ENCODE data around the gene KIF4B.

The KIF4B gene

GRCh38 chr5:155008669-155009068 is 4.9 kb upstream of the KIF4B start:
- no peak overlapping the region for H2AFZ ChIP-seq (ENCODE audit: low read length)
- H3K4me3 ChIP-seq (ENCODE audit: low read depth, low read length, poor library complexity, severe bottlenecking): no peak overlapping the region

GRCh38 chr5:155010881-155011280 is 2.7 kb upstream of the KIF4B start:
- Histone ChIP-seq H3F3A (ENCODE audit: insufficient read depth, low read length) (no peaks in the 10 kb centered on the region), H3K9ac (ENCODE audit: low read length) (no peak overlapping the region), H3K9me2 (ENCODE audit: low read depth, low read length) (no peaks in the 10 kb centered on the region)

More at GRCh38 chr5:155008669-155009068, 4.9 kb upstream of the KIF4B start:
- Histone ChIP-seq H3K4me2 (ENCODE audit: low read length) (no peak overlapping the region), H3K9ac (ENCODE audit: low read length) (no peak overlapping the region), H3K27me3 (ENCODE audit: insufficient read depth, low read length) (no peaks in the 10 kb centered on the region), H3K79me2 (ENCODE audit: insufficient read depth, low read length) (no peaks in the 10 kb centered on the region), H3K4me1 (ENCODE audit: insufficient read depth, low read length, severe bottlenecking) (no peaks in the 10 kb centered on the region), H3K36me3 (ENCODE audit: insufficient read depth, low read length) (no peaks in the 10 kb centered on the region), H4K20me1 (ENCODE audit: insufficient read depth, low read length) (no peaks in the 10 kb centered on the region), H3K9me2 (ENCODE audit: low read depth, low read length) (no peaks in the 10 kb centered on the region), H3F3A (ENCODE audit: insufficient read depth, low read length) (no peaks in the 10 kb centered on the region), H3K9me3 (ENCODE audit: low read length) (no peaks in the 10 kb centered on the region), H3K27ac (ENCODE audit: low read depth, low read length, poor library complexity, severe bottlenecking) (no peak overlapping the region)
- no peak for TF ChIP-seq CTCF (IDR thresholded peaks at IDR 0.05; ENCODE audit: low read length)
- no peak for TF ChIP-seq EZH2 (IDR thresholded peaks at IDR 0.05; ENCODE audit: borderline replicate concordance, low read length)

GRCh38 chr5:155015239-155015638 is 1.7 kb downstream of the KIF4B start:
- no peak overlapping the region for H3K4me2 ChIP-seq (ENCODE audit: low read length)
- H3K4me1 ChIP-seq (ENCODE audit: insufficient read depth, low read length, severe bottlenecking): no peaks in the 10 kb centered on the region
- no peaks in the 10 kb centered on the region for H3F3A ChIP-seq (ENCODE audit: insufficient read depth, low read length)
- no peaks in the 10 kb centered on the region for H3K9me2 ChIP-seq (ENCODE audit: low read depth, low read length)
- H3K27me3 ChIP-seq (ENCODE audit: insufficient read depth, low read length): no peaks in the 10 kb centered on the region
- no peaks in the 10 kb centered on the region for H3K36me3 ChIP-seq (ENCODE audit: insufficient read depth, low read length)
- no peaks in the 10 kb centered on the region for H3K9me3 ChIP-seq (ENCODE audit: low read length)
- no peak overlapping the region for H2AFZ ChIP-seq (ENCODE audit: low read length)
- H3K4me3 ChIP-seq (ENCODE audit: low read depth, low read length, poor library complexity, severe bottlenecking): no peak overlapping the region
- TF ChIP-seq CTCF (IDR thresholded peaks at IDR 0.05; ENCODE audit: low read length) (no peak), EZH2 (IDR thresholded peaks at IDR 0.05; ENCODE audit: borderline replicate concordance, low read length) (no peak)
- H3K79me2 ChIP-seq (ENCODE audit: insufficient read depth, low read length): no peaks in the 10 kb centered on the region
- H4K20me1 ChIP-seq (ENCODE audit: insufficient read depth, low read length): no peaks in the 10 kb centered on the region
- no peak overlapping the region for H3K27ac ChIP-seq (ENCODE audit: low read depth, low read length, poor library complexity, severe bottlenecking)
- no peak overlapping the region for H3K9ac ChIP-seq (ENCODE audit: low read length)

More at GRCh38 chr5:155010881-155011280, 2.7 kb upstream of the KIF4B start:
- no peak for TF ChIP-seq CTCF (IDR thresholded peaks at IDR 0.05; ENCODE audit: low read length)
- no peak for TF ChIP-seq EZH2 (IDR thresholded peaks at IDR 0.05; ENCODE audit: borderline replicate concordance, low read length)
- H3K4me1 ChIP-seq (ENCODE audit: insufficient read depth, low read length, severe bottlenecking): no peaks in the 10 kb centered on the region
- H4K20me1 ChIP-seq (ENCODE audit: insufficient read depth, low read length): no peaks in the 10 kb centered on the region
- no peak overlapping the region for H3K4me2 ChIP-seq (ENCODE audit: low read length)
- H3K79me2 ChIP-seq (ENCODE audit: insufficient read depth, low read length): no peaks in the 10 kb centered on the region
- H2AFZ ChIP-seq (ENCODE audit: low read length): no peak overlapping the region
- H3K9me3 ChIP-seq (ENCODE audit: low read length): no peaks in the 10 kb centered on the region
- H3K27ac ChIP-seq (ENCODE audit: low read depth, low read length, poor library complexity, severe bottlenecking): no peak overlapping the region
- no peaks in the 10 kb centered on the region for H3K27me3 ChIP-seq (ENCODE audit: insufficient read depth, low read length)
- no peaks in the 10 kb centered on the region for H3K36me3 ChIP-seq (ENCODE audit: insufficient read depth, low read length)
- H3K4me3 ChIP-seq (ENCODE audit: low read depth, low read length, poor library complexity, severe bottlenecking): no peak overlapping the region
